ENCODE data around the gene NCBP2L.

GRCh38 chrX:107733686-107734085, 43.8 kb upstream of the NCBP2L start:
- TF ChIP-seq CTCF (IDR thresholded peaks at IDR 0.05; ENCODE audit: insufficient read depth, low read length, poor library complexity, severe bottlenecking) (no peak), EZH2phosphoT487 (conservative IDR thresholded peaks at IDR 0.05; ENCODE audit: low read length) (no peak)
